ENCODE measurements around the gene OR2M3. TPM values are rescaled to one million over a fixed set of nuclear protein-coding genes. Genes with fewer than 3 reads are reported as not detected.

Gene OR2M3
- total RNA-seq, 1 donor from 2014 or later: not detected

GRCh38 chr1:248165186-248165585 is 31.9 kb upstream of the OR2M3 start:
- DNase-seq: no peak
- Histone ChIP-seq H3K27me3 (no peaks in the 10 kb centered on the region), H3K4me1 (no peaks in the 10 kb centered on the region), H3K27ac (no peak overlapping the region), H3K9me3 (no peaks in the 10 kb centered on the region), H3K4me3 (no peak overlapping the region), H3K36me3 (no peaks in the 10 kb centered on the region)
- no peak for TF ChIP-seq CTCF (IDR thresholded peaks at IDR 0.05)
- no peak for ATAC-seq
- intact Hi-C loops (cut with DNase I): no loop called here

GRCh38 chr1:248174521-248174920 is 22.5 kb upstream of the OR2M3 start, which contains the start of gene OR2M2:
TSS of gene OR2M2 (plus strand) at chr1:248174821. CDS start at chr1:248179986, 5,165 bp downstream.
- Histone ChIP-seq H3K4me3 (no peak within 1 kb of the TSS), H3K4me1 (no peaks in the 10 kb centered on the region), H3K27ac (no peak within 1 kb of the TSS), H3K27me3 (no peaks in the 10 kb centered on the region), H3K9me3 (no peaks in the 10 kb centered on the region), H3K36me3 (no peaks in the 10 kb centered on the region)
- no peak for TF ChIP-seq CTCF (IDR thresholded peaks at IDR 0.05)
- ATAC-seq (no peak), DNase-seq (no peak)
- intact Hi-C loops (cut with DNase I): no loop called here

- Histone ChIP-seq H3K4me3 (no peak overlapping the region), H3K9me3 (no peaks in the 10 kb centered on the region), H3K27me3 (no peaks in the 10 kb centered on the region), H3K36me3 (no peaks in the 10 kb centered on the region), H3K4me1 (no peaks in the 10 kb centered on the region), H3K27ac (no peak overlapping the region)
- DNase-seq (no peak), ATAC-seq (no peak)
- intact Hi-C loops (cut with DNase I): no loop called here
- no peak for TF ChIP-seq CTCF (IDR thresholded peaks at IDR 0.05)
Measured at GRCh38 chr1:248183996-248184395, 13.1 kb upstream of the OR2M3 start.

GRCh38 chr1:248187363-248187762 is 9.7 kb upstream of the OR2M3 start:
- intact Hi-C loops (cut with DNase I): no loop called here
- Histone ChIP-seq H3K4me3 (no peak overlapping the region), H3K4me1 (no peaks in the 10 kb centered on the region), H3K9me3 (no peaks in the 10 kb centered on the region), H3K27me3 (no peaks in the 10 kb centered on the region), H3K36me3 (no peaks in the 10 kb centered on the region), H3K27ac (no peak overlapping the region)
- TF ChIP-seq CTCF (IDR thresholded peaks at IDR 0.05): no peak
- DNase-seq: no peak
- ATAC-seq: no peak

GRCh38 chr1:248189026-248189425 is 8.0 kb upstream of the OR2M3 start:
- no peaks in the 10 kb centered on the region for H3K4me1 ChIP-seq
- H3K27me3 ChIP-seq: no peaks in the 10 kb centered on the region
- no peak overlapping the region for H3K4me3 ChIP-seq
- TF ChIP-seq CTCF (IDR thresholded peaks at IDR 0.05): no peak
- ATAC-seq (no peak), DNase-seq (no peak)
- no peak overlapping the region for H3K27ac ChIP-seq
- H3K9me3 ChIP-seq: no peaks in the 10 kb centered on the region
- no peaks in the 10 kb centered on the region for H3K36me3 ChIP-seq
- intact Hi-C loops (cut with DNase I): no loop called here

- Histone ChIP-seq H3K36me3 (no peaks in the 10 kb centered on the region), H3K27ac (no peak overlapping the region), H3K4me1 (no peaks in the 10 kb centered on the region), H3K27me3 (no peaks in the 10 kb centered on the region), H3K9me3 (no peaks in the 10 kb centered on the region), H3K4me3 (no peak overlapping the region)
- intact Hi-C loops (cut with DNase I): no loop called here
- DNase-seq: no peak
- ATAC-seq: no peak
- TF ChIP-seq CTCF (IDR thresholded peaks at IDR 0.05): no peak
Measured at GRCh38 chr1:248194117-248194516, 2.9 kb upstream of the OR2M3 start.

Data from upper lobe of right lung (tissue), 1 donor.